HFF-Myc (cell line): ENCODE results near the gene GPC4.

Experiments used
- DNase-seq: peaks from one replicate; pipeline ENCODE4 v3.0.0-alpha.2; 2011; ENCODE audit warnings: low read depth; ENCODE audit errors: extremely low read depth
- H3K4me3 ChIP-seq: replicated peaks from 2 replicates; pipeline ENCODE4 v1.5.1; 2011; ENCODE audit warnings: low read depth, mild to moderate bottlenecking, control low read depth, low read length
- CTCF ChIP-seq: IDR thresholded peaks from 2 replicates; pipeline ENCODE4 v1.5.1; 2012; ENCODE audit warnings: mild to moderate bottlenecking, low read depth, low read length, control low read depth; ENCODE audit errors: missing control alignments

The GPC4 gene

GRCh38 chrX:133401536-133401935 lies 13.8 kb downstream of the GPC4 start:
- no peak overlapping the region for H3K4me3 ChIP-seq
- no peak for TF ChIP-seq CTCF
- no peak for DNase-seq

- no peak overlapping the region for H3K4me3 ChIP-seq
- no peak for DNase-seq
- TF ChIP-seq CTCF, result no peak
Measured at GRCh38 chrX:133399411-133399810, 15.9 kb downstream of the GPC4 start.

- TF ChIP-seq CTCF, result no peak
- no peak for DNase-seq
- H3K4me3 ChIP-seq, result no peak overlapping the region
Measured at GRCh38 chrX:133394765-133395164, 20.5 kb downstream of the GPC4 start.

GRCh38 chrX:133392671-133393070 lies 22.6 kb downstream of the GPC4 start:
- H3K4me3 ChIP-seq, result no peak overlapping the region
- no peak for TF ChIP-seq CTCF
- no peak for DNase-seq

GRCh38 chrX:133391111-133391510 lies 24.2 kb downstream of the GPC4 start:
- TF ChIP-seq CTCF, result no peak
- no peak overlapping the region for H3K4me3 ChIP-seq
- no peak for DNase-seq

- DNase-seq, result no peak
- no peak for TF ChIP-seq CTCF
Measured at GRCh38 chrX:133390676-133391075, 24.6 kb downstream of the GPC4 start.

GRCh38 chrX:133389975-133390374 lies 25.3 kb downstream of the GPC4 start:
- TF ChIP-seq CTCF, result no peak
- no peak for DNase-seq

More at GRCh38 chrX:133390676-133391075, 24.6 kb downstream of the GPC4 start:
- H3K4me3 ChIP-seq, result no peak overlapping the region

More at GRCh38 chrX:133389975-133390374, 25.3 kb downstream of the GPC4 start:
- no peak overlapping the region for H3K4me3 ChIP-seq
